ENCODE measurements around the gene IFRD1. TPM values are rescaled to one million over a fixed set of nuclear protein-coding genes. Genes with fewer than 3 reads are reported as not detected.

Gene IFRD1
- total and polyA plus RNA-seq, 2 donors from 2014 or later: 24.1 to 31.5 TPM

DNA sequence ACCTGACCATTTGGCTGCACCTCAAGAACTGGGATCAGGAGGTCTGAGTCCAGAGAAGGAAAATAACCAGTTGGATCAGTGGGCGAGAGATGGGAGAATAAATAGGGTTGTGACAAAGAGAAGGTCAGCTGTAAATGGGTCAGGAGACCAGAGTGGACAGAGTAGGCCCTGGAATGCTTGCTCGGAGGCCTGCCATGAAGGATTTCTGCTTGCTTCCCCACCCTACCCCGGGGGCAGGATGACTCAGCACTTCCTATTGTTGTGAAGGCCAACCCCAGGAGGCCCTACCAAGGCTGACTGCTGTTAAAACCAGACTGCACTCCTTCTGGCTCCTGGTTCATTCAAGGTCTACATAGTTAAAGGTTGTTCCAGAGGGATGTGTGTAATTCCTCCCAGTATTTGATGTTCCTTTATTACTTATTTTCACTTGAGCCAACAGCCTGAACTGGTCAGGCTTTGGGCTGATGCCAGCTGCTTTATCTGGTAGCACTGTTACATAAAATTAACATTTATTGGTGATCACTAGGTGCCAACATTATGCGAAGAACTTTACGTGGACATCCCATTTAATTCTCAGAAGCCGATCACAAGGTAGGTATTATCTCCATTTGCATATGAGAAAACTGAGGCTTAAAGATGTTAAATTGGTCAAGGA lies 27.3 kb upstream of the IFRD1 start:
- Histone ChIP-seq H3K27ac (ENCODE audit: low read depth in 2 of 2, low read length in 2 of 2) (peak overlapping the region; percentile 62 to 69), H3K9me3 (ENCODE audit: control insufficient read depth in 2 of 3, insufficient read depth in 1 of 3, low read length in 3 of 3) (no peaks in the 10 kb centered on the region), H3K9ac (ENCODE audit: low read length in 3 of 3) (no peak overlapping the region), H3K4me3 (ENCODE audit: low read length in 3 of 3) (no peak overlapping the region), H3K4me1 (ENCODE audit: control insufficient read depth in 2 of 3, insufficient read depth in 2 of 3, low read depth in 1 of 3, low read length in 3 of 3) (peaks cover 0 to 8% (median 3%) of the 10 kb centered on the region in 3 donors), H3K27me3 (ENCODE audit: control insufficient read depth, insufficient read depth, low read length) (no peaks in the 10 kb centered on the region), H3K36me3 (ENCODE audit: control insufficient read depth in 2 of 3, insufficient read depth in 3 of 3, low read length in 3 of 3) (no peaks in the 10 kb centered on the region)
- intact Hi-C loops (cut with DNase I): no loop called here
- TF ChIP-seq, protein P1, sequence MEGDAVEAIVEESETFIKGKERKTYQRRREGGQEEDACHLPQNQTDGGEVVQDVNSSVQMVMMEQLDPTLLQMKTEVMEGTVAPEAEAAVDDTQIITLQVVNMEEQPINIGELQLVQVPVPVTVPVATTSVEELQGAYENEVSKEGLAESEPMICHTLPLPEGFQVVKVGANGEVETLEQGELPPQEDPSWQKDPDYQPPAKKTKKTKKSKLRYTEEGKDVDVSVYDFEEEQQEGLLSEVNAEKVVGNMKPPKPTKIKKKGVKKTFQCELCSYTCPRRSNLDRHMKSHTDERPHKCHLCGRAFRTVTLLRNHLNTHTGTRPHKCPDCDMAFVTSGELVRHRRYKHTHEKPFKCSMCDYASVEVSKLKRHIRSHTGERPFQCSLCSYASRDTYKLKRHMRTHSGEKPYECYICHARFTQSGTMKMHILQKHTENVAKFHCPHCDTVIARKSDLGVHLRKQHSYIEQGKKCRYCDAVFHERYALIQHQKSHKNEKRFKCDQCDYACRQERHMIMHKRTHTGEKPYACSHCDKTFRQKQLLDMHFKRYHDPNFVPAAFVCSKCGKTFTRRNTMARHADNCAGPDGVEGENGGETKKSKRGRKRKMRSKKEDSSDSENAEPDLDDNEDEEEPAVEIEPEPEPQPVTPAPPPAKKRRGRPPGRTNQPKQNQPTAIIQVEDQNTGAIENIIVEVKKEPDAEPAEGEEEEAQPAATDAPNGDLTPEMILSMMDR (IDR thresholded peaks at IDR 0.05; ENCODE audit: borderline replicate concordance, extremely low read depth, insufficient read depth): no peak
- FAIRE-seq: no peak
- peak; percentile 22 to 93 (median 45) for DNase-seq

DNA sequence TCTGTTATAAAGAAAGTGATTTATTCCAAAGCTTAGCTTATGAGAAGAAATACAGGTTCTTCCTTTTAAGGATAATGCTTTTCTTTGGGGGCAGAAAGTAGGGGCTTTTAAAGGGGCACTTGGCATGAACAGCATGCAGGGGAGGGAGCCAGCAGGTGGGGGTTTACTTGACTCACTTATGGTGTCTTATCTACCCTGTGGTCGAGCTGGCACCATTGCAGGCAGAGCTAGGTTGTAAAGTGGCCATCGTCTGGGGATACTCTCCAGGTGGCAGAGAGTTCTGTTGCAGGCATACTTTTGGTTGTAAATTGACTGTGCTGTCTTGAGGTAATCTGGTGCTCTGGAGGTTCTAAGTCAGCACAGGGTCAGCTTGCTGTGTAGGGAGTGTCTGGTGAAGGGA lies 26.3 kb upstream of the IFRD1 start:
- Histone ChIP-seq H3K9me3 (ENCODE audit: control insufficient read depth in 2 of 3, insufficient read depth in 1 of 3, low read length in 3 of 3) (no peaks in the 10 kb centered on the region), H3K9ac (ENCODE audit: low read length in 3 of 3) (no peak overlapping the region), H3K4me3 (ENCODE audit: low read length in 3 of 3) (no peak overlapping the region), H3K4me1 (ENCODE audit: control insufficient read depth in 2 of 3, insufficient read depth in 2 of 3, low read depth in 1 of 3, low read length in 3 of 3) (peaks cover 0 to 8% (median 3%) of the 10 kb centered on the region in 3 donors), H3K27me3 (ENCODE audit: control insufficient read depth, insufficient read depth, low read length) (no peaks in the 10 kb centered on the region), H3K36me3 (ENCODE audit: control insufficient read depth in 2 of 3, insufficient read depth in 3 of 3, low read length in 3 of 3) (no peaks in the 10 kb centered on the region), H3K27ac (ENCODE audit: low read depth in 2 of 2, low read length in 2 of 2) (no peak overlapping the region)
- TF ChIP-seq, protein P1 (IDR thresholded peaks at IDR 0.05; ENCODE audit: borderline replicate concordance, extremely low read depth, insufficient read depth): no peak
- FAIRE-seq: no peak
- intact Hi-C loops (cut with DNase I): no loop called here
- DNase-seq: no peak

DNA sequence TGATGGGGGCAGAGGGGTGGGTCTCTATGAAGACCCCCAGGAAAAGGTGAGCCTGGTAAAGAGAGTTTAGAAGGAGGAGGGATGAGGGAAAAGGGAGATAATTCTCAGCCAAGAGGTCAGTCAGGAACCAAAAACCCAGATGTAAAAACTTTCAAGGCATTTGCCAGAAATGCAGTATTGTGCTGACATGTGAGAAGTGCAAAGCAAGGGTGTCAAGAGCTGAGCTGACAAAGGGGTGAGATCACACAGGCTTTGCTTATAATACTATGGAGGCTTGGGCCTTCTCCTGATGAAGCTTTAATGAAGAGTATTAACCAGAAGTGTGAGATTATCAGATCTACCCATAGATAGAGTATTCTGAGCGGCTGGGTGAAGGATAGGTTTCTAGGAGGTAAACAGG lies 22.3 kb upstream of the IFRD1 start:
- Histone ChIP-seq H3K4me1 (ENCODE audit: control insufficient read depth in 2 of 3, insufficient read depth in 2 of 3, low read depth in 1 of 3, low read length in 3 of 3) (peaks cover 0 to 3% (median 0%) of the 10 kb centered on the region in 3 donors), H3K4me3 (ENCODE audit: low read length in 3 of 3) (no peak overlapping the region), H3K36me3 (ENCODE audit: control insufficient read depth in 2 of 3, insufficient read depth in 3 of 3, low read length in 3 of 3) (no peaks in the 10 kb centered on the region), H3K27ac (ENCODE audit: low read depth in 2 of 2, low read length in 2 of 2) (no peak overlapping the region), H3K9ac (ENCODE audit: low read length in 3 of 3) (no peak overlapping the region), H3K27me3 (ENCODE audit: control insufficient read depth, insufficient read depth, low read length) (no peaks in the 10 kb centered on the region), H3K9me3 (ENCODE audit: control insufficient read depth in 2 of 3, insufficient read depth in 1 of 3, low read length in 3 of 3) (no peaks in the 10 kb centered on the region)
- intact Hi-C loops (cut with DNase I): no loop called here
- FAIRE-seq: no peak
- no peak for DNase-seq
- TF ChIP-seq, protein P1 (IDR thresholded peaks at IDR 0.05; ENCODE audit: borderline replicate concordance, extremely low read depth, insufficient read depth): no peak

DNA sequence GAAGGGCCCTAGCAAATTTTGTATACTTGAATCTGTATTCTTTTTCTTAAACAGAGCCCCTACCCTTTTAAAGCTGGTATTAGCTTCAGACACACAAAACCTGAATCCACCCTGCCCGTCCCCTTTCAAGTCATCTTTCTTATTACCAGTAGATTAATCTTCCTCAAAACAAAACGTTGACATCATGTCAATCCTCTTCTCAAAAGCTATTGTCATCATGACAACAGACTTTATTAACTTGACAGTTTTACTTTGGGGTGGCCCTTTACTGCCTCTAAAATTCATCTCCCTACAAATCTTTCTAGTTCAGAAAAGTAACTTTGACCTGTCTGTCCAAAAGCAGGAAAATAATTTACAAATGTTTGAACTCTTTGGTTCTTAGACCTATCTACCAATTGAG lies 21.5 kb upstream of the IFRD1 start:
- DNase-seq (no peak), FAIRE-seq (no peak)
- Histone ChIP-seq H3K27me3 (ENCODE audit: control insufficient read depth, insufficient read depth, low read length) (no peaks in the 10 kb centered on the region), H3K4me1 (ENCODE audit: control insufficient read depth in 2 of 3, insufficient read depth in 2 of 3, low read depth in 1 of 3, low read length in 3 of 3) (no peaks in the 10 kb centered on the region), H3K9ac (ENCODE audit: low read length in 3 of 3) (no peak overlapping the region), H3K9me3 (ENCODE audit: control insufficient read depth in 2 of 3, insufficient read depth in 1 of 3, low read length in 3 of 3) (no peaks in the 10 kb centered on the region), H3K36me3 (ENCODE audit: control insufficient read depth in 2 of 3, insufficient read depth in 3 of 3, low read length in 3 of 3) (no peaks in the 10 kb centered on the region), H3K4me3 (ENCODE audit: low read length in 3 of 3) (no peak overlapping the region), H3K27ac (ENCODE audit: low read depth in 2 of 2, low read length in 2 of 2) (no peak overlapping the region)
- TF ChIP-seq, protein P1 (IDR thresholded peaks at IDR 0.05; ENCODE audit: borderline replicate concordance, extremely low read depth, insufficient read depth): no peak
- intact Hi-C loops (cut with DNase I): no loop called here
